ENCODE measurements around the gene SLC45A2. TPM values are rescaled to one million over a fixed set of nuclear protein-coding genes. Genes with fewer than 3 reads are reported as not detected.

The SLC45A2 gene
- polyA plus RNA-seq, 3 donors = not detected

DNA sequence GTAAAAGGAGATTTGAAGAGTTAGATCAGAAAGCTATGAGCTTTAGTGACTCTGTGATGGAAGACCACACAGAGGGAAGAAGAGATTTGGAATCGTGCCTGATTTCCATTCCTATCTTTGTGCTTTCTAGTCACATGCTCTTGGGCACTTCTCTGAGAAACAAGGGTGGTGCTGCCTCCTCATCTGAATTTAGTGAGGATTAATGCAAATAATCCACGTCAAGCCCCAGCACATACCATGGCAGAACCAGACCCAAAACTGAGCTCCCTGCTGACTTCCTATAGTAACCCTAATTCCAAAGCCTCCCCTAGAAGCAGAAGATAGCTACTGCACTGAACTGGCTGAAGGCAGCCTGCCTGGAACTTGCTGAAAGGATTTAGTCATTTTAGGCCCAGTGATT, 17.7 kb downstream of the SLC45A2 start:
- no peaks in the 10 kb centered on the region for H3K36me3 ChIP-seq (replicated peaks in 1 of 2; ENCODE audit: control insufficient read depth in 1 of 2, insufficient read depth in 2 of 2, low read length in 2 of 2)
- Mint-ChIP-seq H3K36me3 (no peaks in the 10 kb centered on the region), H3K27ac (no peak overlapping the region), H3K4me3 (no peak overlapping the region), H3K4me1 (no peaks in the 10 kb centered on the region), H3K27me3 (ENCODE audit: low read depth in 3 of 3) (peaks cover 0 to 3% (median 0%) of the 10 kb centered on the region in 3 donors), H3K9me3 (no peaks in the 10 kb centered on the region)
- intact Hi-C loops (cut with micrococcal nuclease) = no loop called here
- H3K27ac ChIP-seq (ENCODE audit: low read depth in 1 of 2, low read length in 2 of 2) = no peak overlapping the region
- no peaks in the 10 kb centered on the region for H3K27me3 ChIP-seq (ENCODE audit: control insufficient read depth in 2 of 2, insufficient read depth in 2 of 2, low read length in 2 of 2)
- 86% methylated on average over 1 of the region's 2 CpGs for whole genome bisulfite sequencing (ENCODE audit: insufficient coverage)
- no peak overlapping the region for H3K4me3 ChIP-seq (replicated peaks in 1 of 3; ENCODE audit: low read depth in 2 of 3, low read length in 3 of 3)
- no peak overlapping the region for H3K9ac ChIP-seq (ENCODE audit: insufficient read depth, low read length, poor library complexity, severe bottlenecking)
- no peak for DNase-seq
- TF ChIP-seq, protein P1, sequence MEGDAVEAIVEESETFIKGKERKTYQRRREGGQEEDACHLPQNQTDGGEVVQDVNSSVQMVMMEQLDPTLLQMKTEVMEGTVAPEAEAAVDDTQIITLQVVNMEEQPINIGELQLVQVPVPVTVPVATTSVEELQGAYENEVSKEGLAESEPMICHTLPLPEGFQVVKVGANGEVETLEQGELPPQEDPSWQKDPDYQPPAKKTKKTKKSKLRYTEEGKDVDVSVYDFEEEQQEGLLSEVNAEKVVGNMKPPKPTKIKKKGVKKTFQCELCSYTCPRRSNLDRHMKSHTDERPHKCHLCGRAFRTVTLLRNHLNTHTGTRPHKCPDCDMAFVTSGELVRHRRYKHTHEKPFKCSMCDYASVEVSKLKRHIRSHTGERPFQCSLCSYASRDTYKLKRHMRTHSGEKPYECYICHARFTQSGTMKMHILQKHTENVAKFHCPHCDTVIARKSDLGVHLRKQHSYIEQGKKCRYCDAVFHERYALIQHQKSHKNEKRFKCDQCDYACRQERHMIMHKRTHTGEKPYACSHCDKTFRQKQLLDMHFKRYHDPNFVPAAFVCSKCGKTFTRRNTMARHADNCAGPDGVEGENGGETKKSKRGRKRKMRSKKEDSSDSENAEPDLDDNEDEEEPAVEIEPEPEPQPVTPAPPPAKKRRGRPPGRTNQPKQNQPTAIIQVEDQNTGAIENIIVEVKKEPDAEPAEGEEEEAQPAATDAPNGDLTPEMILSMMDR (IDR thresholded peaks at IDR 0.05) = no peak
- no peaks in the 10 kb centered on the region for H3K79me2 ChIP-seq (ENCODE audit: insufficient read depth, low read length)
- no peak overlapping the region for H2AFZ ChIP-seq (ENCODE audit: insufficient read depth, low read depth, low read length, poor library complexity, severe bottlenecking)
- no peaks in the 10 kb centered on the region for H3K9me3 ChIP-seq (replicated peaks in 1 of 2; ENCODE audit: control insufficient read depth in 1 of 2, insufficient read depth in 1 of 2, low read length in 2 of 2)
- H3K4me1 ChIP-seq (ENCODE audit: control insufficient read depth in 1 of 2, insufficient read depth in 2 of 2, low read length in 2 of 2) = no peaks in the 10 kb centered on the region
- H3K4me2 ChIP-seq (replicated peaks; ENCODE audit: extremely low read depth, low read length, poor library complexity, severe bottlenecking) = no peak overlapping the region
- no peaks in the 10 kb centered on the region for H4K20me1 ChIP-seq (ENCODE audit: insufficient read depth, low read length)

DNA sequence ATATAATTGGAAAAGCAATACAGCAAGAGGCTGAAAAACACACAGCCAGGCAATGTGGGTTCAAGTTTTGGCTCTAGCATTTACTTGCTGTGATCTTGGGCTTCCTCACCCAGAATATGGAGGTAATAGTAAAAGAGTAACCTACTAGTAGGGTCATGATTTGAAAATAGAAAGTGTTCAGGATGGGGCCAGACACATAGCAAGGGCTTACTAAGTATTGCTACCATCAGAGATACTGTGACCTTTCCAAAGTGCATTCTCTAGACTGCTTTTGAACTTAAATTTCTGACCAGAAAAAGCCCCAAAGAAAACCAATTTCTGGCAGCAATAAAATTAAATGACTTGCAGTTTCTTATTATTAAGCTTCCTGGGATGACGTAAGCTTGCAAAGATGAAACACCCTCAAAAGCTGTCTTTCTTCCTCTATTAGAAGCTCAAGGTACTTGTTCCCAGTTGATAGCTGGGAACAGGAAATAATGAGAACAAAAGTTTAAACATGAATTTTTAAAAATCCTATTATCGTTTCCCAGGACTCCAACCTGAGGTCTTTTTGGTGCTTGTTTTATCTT, 20.3 kb downstream of the SLC45A2 start:
- Mint-ChIP-seq H3K4me1 (no peaks in the 10 kb centered on the region), H3K27me3 (ENCODE audit: low read depth in 3 of 3) (peaks cover 0 to 3% (median 2%) of the 10 kb centered on the region in 3 donors), H3K36me3 (no peaks in the 10 kb centered on the region), H3K27ac (no peak overlapping the region), H3K9me3 (peaks cover 0 to 3% (median 0%) of the 10 kb centered on the region in 7 donors), H3K4me3 (no peak overlapping the region)
- Histone ChIP-seq H3K9ac (ENCODE audit: insufficient read depth, low read length, poor library complexity, severe bottlenecking) (no peak overlapping the region), H3K79me2 (ENCODE audit: insufficient read depth, low read length) (no peaks in the 10 kb centered on the region), H3K4me3 (replicated peaks in 1 of 3; ENCODE audit: low read depth in 2 of 3, low read length in 3 of 3) (no peak overlapping the region), H3K36me3 (replicated peaks in 1 of 2; ENCODE audit: control insufficient read depth in 1 of 2, insufficient read depth in 2 of 2, low read length in 2 of 2) (no peaks in the 10 kb centered on the region), H3K27me3 (ENCODE audit: control insufficient read depth in 2 of 2, insufficient read depth in 2 of 2, low read length in 2 of 2) (no peaks in the 10 kb centered on the region), H4K20me1 (ENCODE audit: insufficient read depth, low read length) (no peaks in the 10 kb centered on the region), H3K27ac (ENCODE audit: low read depth in 1 of 2, low read length in 2 of 2) (no peak overlapping the region), H3K9me3 (replicated peaks in 1 of 2; ENCODE audit: control insufficient read depth in 1 of 2, insufficient read depth in 1 of 2, low read length in 2 of 2) (no peaks in the 10 kb centered on the region), H3K4me1 (ENCODE audit: control insufficient read depth in 1 of 2, insufficient read depth in 2 of 2, low read length in 2 of 2) (no peaks in the 10 kb centered on the region), H2AFZ (ENCODE audit: insufficient read depth, low read depth, low read length, poor library complexity, severe bottlenecking) (no peak overlapping the region), H3K4me2 (replicated peaks; ENCODE audit: extremely low read depth, low read length, poor library complexity, severe bottlenecking) (no peak overlapping the region)
- intact Hi-C loops (cut with micrococcal nuclease) = no loop called here
- no CpG with 5 or more reads among the region's 2 CpGs for WGBS (ENCODE audit: insufficient coverage)
- no peak for DNase-seq
- TF ChIP-seq, protein P1 (IDR thresholded peaks at IDR 0.05) = no peak

Data from CD14-positive monocyte (primary cell).